GM19397 (cell line): Measurements from ENCODE around the gene KANTR.
A peak's percentile ranks its signal among the peaks of the same experiment; 100 is the strongest.

Experiments
- ATAC-seq: cut with Tn5 transposase; IDR thresholded peaks from one replicate; pipeline ENCODE4 v1.9.1; 2021; ENCODE audit warnings: mild to moderate bottlenecking, moderate library complexity; ENCODE audit not compliant: unreplicated experiment

KANTR gene

GRCh38 chrX:53080628-53081580, 13.0 kb upstream of the KANTR start:
- no peak for ATAC-seq

GRCh38 chrX:53081925-53082772, 11.8 kb upstream of the KANTR start, which contains the start of gene TSPYL2:
Gene TSPYL2 (plus strand): TSS chrX:53082367. CDS start chrX:53082499, 132 bp downstream.
- ATAC-seq, result peak; percentile 95

GRCh38 chrX:53082773-53083616, 10.9 kb upstream of the KANTR start:
- no peak for ATAC-seq

DNA sequence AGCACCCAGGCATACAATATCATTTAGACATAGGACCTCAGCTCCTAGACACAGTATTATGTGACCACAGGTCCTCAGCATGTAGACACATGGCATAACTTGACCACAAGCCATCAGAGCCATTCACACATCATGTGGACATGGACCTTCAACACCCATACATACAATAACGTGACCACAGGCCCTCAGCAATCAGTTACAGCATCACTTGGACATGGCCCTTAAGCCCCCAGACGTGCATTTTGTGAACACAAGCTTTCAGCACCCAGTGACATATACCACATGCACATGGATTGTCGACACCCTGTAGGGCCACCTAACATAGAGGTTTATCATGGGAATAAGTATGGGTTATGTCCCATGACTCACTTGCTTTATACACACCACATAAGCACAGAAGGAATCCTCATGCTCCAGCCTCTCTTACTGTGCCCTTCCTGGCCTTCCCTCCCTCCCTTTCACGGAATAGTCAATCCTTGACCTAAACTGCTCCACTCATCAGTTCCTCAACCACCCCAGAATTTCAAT, 9.8 kb upstream of the KANTR start:
- ATAC-seq, result no peak

GRCh38 chrX:53084863-53085262, 9.1 kb upstream of the KANTR start:
- ATAC-seq, result no peak

DNA sequence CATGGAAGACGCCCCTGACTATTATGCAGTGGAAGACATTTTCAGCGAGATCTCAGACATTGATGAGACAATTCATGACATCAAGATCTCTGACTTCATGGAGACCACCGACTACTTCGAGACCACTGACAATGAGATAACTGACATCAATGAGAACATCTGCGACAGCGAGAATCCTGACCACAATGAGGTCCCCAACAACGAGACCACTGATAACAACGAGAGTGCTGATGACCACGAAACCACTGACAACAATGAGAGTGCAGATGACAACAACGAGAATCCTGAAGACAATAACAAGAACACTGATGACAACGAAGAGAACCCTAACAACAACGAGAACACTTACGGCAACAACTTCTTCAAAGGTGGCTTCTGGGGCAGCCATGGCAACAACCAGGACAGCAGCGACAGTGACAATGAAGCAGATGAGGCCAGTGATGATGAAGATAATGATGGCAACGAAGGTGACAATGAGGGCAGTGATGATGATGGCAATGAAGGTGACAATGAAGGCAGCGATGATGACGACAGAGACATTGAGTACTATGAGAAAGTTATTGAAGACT, 8.2 kb upstream of the KANTR start:
- no peak for ATAC-seq

DNA sequence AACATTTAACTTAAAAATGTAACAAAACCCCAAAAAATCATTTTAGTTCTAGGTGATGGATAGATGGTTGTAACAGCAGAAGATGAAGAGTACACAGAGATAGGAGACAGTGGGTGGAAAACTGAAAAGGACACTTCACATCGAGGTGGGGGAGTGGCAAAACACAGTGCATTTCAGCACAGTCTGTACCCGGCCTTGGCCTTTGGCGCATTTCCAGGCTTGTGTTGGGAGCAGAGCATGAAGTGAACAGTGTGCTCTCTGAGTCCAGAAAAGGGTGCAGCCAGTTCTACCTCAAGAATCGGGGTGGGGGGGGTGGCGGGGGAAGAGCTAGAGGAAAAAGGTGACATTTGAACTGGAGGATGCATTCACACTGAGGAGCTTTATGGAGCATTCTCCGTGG, 7.5 kb upstream of the KANTR start:
- no peak for ATAC-seq

GRCh38 chrX:53087388-53087831, 6.5 kb upstream of the KANTR start:
- no peak for ATAC-seq

DNA sequence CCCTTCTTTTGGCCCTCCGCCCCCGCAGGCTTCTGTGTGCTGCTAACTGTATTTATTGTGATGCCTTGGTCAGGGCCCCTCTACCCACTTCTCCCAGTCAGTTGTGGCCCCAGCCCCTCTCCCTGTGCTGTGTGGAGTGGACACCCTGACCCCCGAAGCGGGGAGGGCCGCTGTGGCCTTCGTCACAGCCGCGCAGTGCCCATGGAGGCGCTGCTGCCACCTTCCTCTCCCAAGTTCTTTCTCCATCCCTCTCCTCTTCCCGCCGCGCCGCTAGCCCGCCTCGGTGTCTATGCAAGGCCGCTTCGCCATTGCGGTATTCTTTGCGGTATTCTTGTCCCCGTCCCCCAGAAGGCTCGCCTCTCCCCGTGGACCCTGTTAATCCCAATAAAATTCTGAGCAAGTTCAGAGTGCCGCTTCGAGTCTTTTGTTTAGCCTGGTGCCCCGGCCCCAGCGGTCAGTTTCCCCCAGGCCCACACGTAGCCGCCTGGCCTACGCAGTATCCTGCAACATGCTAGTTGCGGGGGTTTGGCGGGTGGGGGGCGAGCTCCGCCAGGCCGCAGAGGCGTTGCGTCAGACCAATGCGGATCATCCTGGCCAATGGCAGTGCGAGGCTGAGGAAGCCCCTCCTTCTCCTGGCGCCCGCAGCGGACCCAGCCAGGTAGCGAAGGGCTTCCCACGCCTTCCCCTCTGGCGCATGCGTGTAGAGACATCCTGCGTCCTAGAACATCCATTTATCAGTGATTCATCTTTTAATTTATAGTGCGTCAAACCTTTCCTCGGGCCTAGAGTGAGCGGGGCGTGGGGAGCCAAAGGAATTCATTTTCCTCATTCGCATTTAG, 5.6 kb upstream of the KANTR start:
- ATAC-seq, result no peak

DNA sequence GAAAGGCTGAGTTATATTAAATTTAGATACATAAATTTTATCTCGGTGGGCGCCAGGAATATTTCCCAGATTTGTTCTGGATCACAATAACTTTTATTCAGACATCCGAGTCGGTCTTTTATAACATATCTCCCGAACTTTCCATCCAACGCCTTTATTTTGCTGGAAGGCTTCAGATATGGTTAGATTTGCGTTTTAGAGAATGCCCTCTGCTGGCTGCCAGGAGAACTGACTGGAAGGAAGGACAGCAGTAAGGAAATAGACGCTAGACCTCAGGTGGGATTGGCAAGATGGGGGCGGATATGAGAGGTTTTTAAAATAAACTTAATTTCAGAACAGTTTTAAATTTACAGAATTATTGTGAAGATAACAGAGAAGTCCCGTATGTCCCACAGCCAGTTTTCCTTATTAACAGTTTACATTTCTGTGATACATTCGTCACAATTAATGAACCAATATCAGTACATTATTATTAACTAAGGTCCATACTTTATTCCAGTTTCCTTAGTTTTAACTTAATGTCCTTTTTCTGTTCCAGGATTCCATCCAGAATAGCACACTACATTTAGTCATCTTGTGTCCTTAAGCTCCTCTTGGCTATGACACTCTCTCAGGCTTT, 4.6 kb upstream of the KANTR start:
- no peak for ATAC-seq

GRCh38 chrX:53089925-53090324, 4.0 kb upstream of the KANTR start:
- no peak for ATAC-seq

GRCh38 chrX:53091354-53091753, 2.6 kb upstream of the KANTR start:
- ATAC-seq, result no peak

DNA sequence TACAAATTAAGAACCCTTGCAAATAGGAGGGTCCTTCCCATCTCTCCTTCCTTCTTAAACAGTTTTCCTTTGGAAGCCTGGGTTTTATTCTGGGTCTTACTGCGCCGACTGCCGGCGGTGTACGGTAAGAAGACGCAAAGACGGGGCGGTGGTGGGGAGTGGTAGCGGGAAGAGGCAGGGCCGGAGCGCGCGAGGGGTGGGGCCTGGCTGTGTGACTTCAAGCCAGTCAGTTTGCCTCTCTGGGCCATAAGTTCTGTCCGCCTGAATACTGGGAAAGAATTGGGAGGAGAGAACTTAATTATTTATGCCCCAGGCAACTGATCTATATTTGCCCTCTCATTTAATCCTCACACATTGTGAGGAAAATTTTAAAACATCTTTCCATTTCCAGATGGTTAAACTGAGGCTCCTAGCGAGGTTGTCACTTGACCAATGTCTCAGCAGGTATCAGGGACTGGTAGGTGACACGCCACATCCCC, 726 bp upstream of the KANTR start:
- ATAC-seq, result peak; percentile 50

GRCh38 chrX:53094582-53094905, 602 bp downstream of the KANTR start:
- no peak for ATAC-seq

DNA sequence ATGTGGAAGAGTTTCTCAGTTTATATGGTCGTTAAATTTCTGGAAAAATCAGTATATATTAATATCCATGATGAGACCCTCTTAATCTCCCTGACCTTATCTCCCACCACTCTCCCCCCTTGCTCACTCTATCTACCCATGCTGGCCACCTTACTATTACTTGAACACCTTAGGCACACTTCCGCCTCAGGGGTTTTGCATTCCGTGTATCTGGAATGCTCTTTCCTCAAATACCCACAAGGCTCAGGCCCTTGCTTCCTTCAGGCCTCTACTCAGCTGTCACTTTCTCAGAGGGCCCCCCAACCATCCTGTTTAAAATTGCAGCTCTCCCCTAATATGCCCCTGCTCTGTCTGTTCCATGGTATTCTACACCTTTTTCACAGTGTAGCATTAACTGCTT, 1.9 kb downstream of the KANTR start:
- ATAC-seq, result no peak

- no peak for ATAC-seq
These were observed 21.1 kb downstream of the KANTR start for GRCh38 chrX:53114864-53115549.

- ATAC-seq, result no peak
These were observed 21.6 kb downstream of the KANTR start for GRCh38 chrX:53115550-53115874.

DNA sequence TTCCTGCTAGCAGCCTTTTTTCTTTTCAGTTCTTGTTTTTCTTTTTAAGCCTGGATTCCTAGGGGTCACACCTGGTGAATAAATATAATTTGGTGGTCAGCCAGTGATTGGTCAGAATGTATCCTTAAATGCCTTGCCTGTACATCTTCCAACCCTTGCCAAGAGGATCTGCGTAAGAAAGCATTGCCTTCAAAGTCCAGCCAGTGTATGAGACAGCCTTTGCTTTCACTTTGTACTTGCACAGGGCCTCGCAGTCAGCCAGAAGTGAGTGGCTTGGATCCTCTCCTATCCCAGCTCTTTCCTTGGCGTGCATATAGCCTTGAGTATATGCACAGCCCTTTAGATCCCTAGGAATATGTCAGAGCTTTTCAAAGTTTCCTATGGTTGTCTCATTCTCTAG, 22.2 kb downstream of the KANTR start:
- ATAC-seq, result no peak
